Measurements from ENCODE around the gene SSRP1. TPM values are rescaled to one million over a fixed set of nuclear protein-coding genes. Genes with fewer than 3 reads are reported as not detected.

Gene SSRP1
- total RNA-seq, 1 experiment from 2014 or later: 173 TPM

DNA sequence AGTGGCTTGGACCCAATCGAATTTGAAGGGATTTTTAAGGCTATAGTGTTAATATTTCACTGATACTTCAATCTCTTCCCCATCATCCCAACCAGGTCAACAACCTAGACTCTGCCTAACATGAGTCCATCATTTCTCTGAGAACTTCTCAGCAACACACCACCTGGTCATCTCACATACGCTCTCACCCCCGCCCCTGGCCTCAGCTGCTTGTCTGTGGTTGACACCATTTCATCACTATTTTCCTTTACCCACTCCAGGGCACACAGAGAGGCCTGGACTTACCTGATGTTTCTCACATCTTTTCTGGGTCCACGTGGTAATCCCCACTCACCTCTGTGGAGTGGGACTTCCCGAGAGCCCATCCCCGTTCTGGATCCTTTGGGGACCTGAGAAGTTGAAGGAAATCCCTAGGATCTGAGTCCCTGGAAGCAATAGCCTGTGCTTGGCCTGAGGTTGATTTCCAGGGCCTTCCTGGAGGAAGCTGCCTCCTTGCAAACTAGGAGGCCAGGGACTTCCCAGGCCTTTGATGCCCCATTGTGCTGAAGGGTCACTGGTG is 5.6 kb upstream of the SSRP1 start:
- in situ Hi-C loops (cut with HindIII; ENCODE audit: low pct_unique_long_range_greater_than_20kb, low sequenced_read_pairs): no loop called here
- no peaks in the 10 kb centered on the region for H3K36me3 ChIP-seq (ENCODE audit: control insufficient read depth, insufficient read depth, low read length)
- intact Hi-C loops (cut with micrococcal nuclease; ENCODE audit: unreplicated experiment): loop anchor here (10.0 kb wide), 1 partner anchor 223 kb away; the partner anchor contains the start of gene UBE2L6
- H3K4me3 ChIP-seq (ENCODE audit: low read depth in 2 of 2, low read length in 2 of 2): no peak overlapping the region
- H3K4me1 ChIP-seq (ENCODE audit: control insufficient read depth, insufficient read depth, low read length): peaks cover 3% of the 10 kb centered on the region
- no TSS peak for BruUV-seq (replicated peaks)
- TF ChIP-seq SIN3A (IDR thresholded peaks at IDR 0.05; ENCODE audit: borderline replicate concordance, insufficient read depth, low read depth, low read length) (no peak), TCF7L2 (IDR thresholded peaks at IDR 0.05; ENCODE audit: low read depth, low read length) (no peak), POLR2AphosphoS5 (IDR thresholded peaks at IDR 0.05; ENCODE audit: low read depth, low read length) (no peak), CTCF (IDR thresholded peaks at IDR 0.05) (no peak)
- H3K27me3 ChIP-seq (ENCODE audit: control insufficient read depth, insufficient read depth, low read length): no peaks in the 10 kb centered on the region
- ATAC-seq (no peak), DNase-seq (ENCODE audit: low read depth, low spot score) (no peak)
- ChIA-PET POLR2A (no interaction called here), CTCF (no interaction called here)
- H3K27ac ChIP-seq (ENCODE audit: low read length): no peak overlapping the region
- no peaks in the 10 kb centered on the region for H3K9me3 ChIP-seq (ENCODE audit: control insufficient read depth, insufficient read depth, low read depth, low read length)

- ChIA-PET POLR2A (no interaction called here), CTCF (no interaction called here)
- no peak for DNase-seq (ENCODE audit: low read depth, low spot score)
- H3K27ac ChIP-seq (ENCODE audit: low read length): no peak overlapping the region
- in situ Hi-C loops (cut with HindIII; ENCODE audit: low pct_unique_long_range_greater_than_20kb, low sequenced_read_pairs) (no loop called here), intact Hi-C loops (cut with micrococcal nuclease; ENCODE audit: unreplicated experiment) (loop anchor here (10.0 kb wide), 1 partner anchor 225 kb away; the partner anchor contains the start of gene UBE2L6)
- no TSS peak for BruUV-seq (replicated peaks)
- no peak for TF ChIP-seq POLR2AphosphoS5 (IDR thresholded peaks at IDR 0.05; ENCODE audit: low read depth, low read length)
- TF ChIP-seq CTCF (IDR thresholded peaks at IDR 0.05): peak; percentile 35; the same call in 1 of the 2 replicates
- ATAC-seq: no peak
- H3K4me3 ChIP-seq (ENCODE audit: low read depth in 2 of 2, low read length in 2 of 2): no peak overlapping the region
- H3K27me3 ChIP-seq (ENCODE audit: control insufficient read depth, insufficient read depth, low read length): no peaks in the 10 kb centered on the region
- peaks cover 6% of the 10 kb centered on the region for H3K4me1 ChIP-seq (ENCODE audit: control insufficient read depth, insufficient read depth, low read length)
- no peaks in the 10 kb centered on the region; the same call in 1 of the 2 replicates for H3K36me3 ChIP-seq (ENCODE audit: control insufficient read depth, insufficient read depth, low read length)
- no peaks in the 10 kb centered on the region for H3K9me3 ChIP-seq (ENCODE audit: control insufficient read depth, insufficient read depth, low read depth, low read length)
Observed at GRCh38 chr11:57340039-57340615, 4.4 kb upstream of the SSRP1 start.

GRCh38 chr11:57339328-57339727 is 3.6 kb upstream of the SSRP1 start:
- POLR2A ChIA-PET: no interaction called here
- CTCF ChIA-PET: no interaction called here
- BruUV-seq (replicated peaks): no TSS peak
- Histone ChIP-seq H3K36me3 (ENCODE audit: control insufficient read depth, insufficient read depth, low read length) (no peaks in the 10 kb centered on the region; the same call in 1 of the 2 replicates), H3K4me3 (ENCODE audit: low read depth in 2 of 2, low read length in 2 of 2) (no peak overlapping the region), H3K9me3 (ENCODE audit: control insufficient read depth, insufficient read depth, low read depth, low read length) (no peaks in the 10 kb centered on the region), H3K27me3 (ENCODE audit: control insufficient read depth, insufficient read depth, low read length) (no peaks in the 10 kb centered on the region), H3K4me1 (ENCODE audit: control insufficient read depth, insufficient read depth, low read length) (peaks cover 13% of the 10 kb centered on the region), H3K27ac (ENCODE audit: low read length) (no peak overlapping the region)
- in situ Hi-C loops (cut with HindIII; ENCODE audit: low pct_unique_long_range_greater_than_20kb, low sequenced_read_pairs) (no loop called here), intact Hi-C loops (cut with micrococcal nuclease; ENCODE audit: unreplicated experiment) (no loop called here)
- DNase-seq (ENCODE audit: low read depth, low spot score) (no peak), ATAC-seq (no peak)
- TF ChIP-seq REST (IDR thresholded peaks at IDR 0.05; ENCODE audit: insufficient read depth in 1 of 2, low read depth in 2 of 2, low read length in 1 of 2): no peak
- no peak for TF ChIP-seq SIN3A (IDR thresholded peaks at IDR 0.05; ENCODE audit: borderline replicate concordance, insufficient read depth, low read depth, low read length)
- TF ChIP-seq POLR2AphosphoS5 (IDR thresholded peaks at IDR 0.05; ENCODE audit: low read depth, low read length): no peak
- no peak for TF ChIP-seq TCF7L2 (IDR thresholded peaks at IDR 0.05; ENCODE audit: low read depth, low read length)
- TF ChIP-seq CTCF (IDR thresholded peaks at IDR 0.05): no peak
